Endothelial cell (in vitro differentiated cells): ENCODE data around the gene FNDC1. TPM values are rescaled to one million over a fixed set of nuclear protein-coding genes. Genes with fewer than 3 reads are reported as not detected.
A peak's percentile ranks its signal among the peaks of the same experiment; 100 is the strongest.

ENCODE experiments used
- DNase-seq: peaks from one replicate; pipeline ENCODE4 v3.0.0; 2021; ENCODE audit warnings: low spot score
- H3K27ac Mint-ChIP-seq: one replicate; pipeline ENCODE4 v1.8.0; 2021; ENCODE audit warnings: mixed read lengths, inconsistent platforms; ENCODE audit not compliant: unreplicated experiment
- H3K27me3 Mint-ChIP-seq: one replicate; pipeline ENCODE4 v1.8.0; 2021; ENCODE audit warnings: mild to moderate bottlenecking, moderate library complexity, mixed read lengths, inconsistent platforms; ENCODE audit not compliant: unreplicated experiment
- H3K36me3 Mint-ChIP-seq: one replicate; pipeline ENCODE4 v1.8.0; 2021; ENCODE audit warnings: mild to moderate bottlenecking, low read depth, mixed read lengths, inconsistent platforms; ENCODE audit not compliant: unreplicated experiment
- H3K4me1 Mint-ChIP-seq: one replicate; pipeline ENCODE4 v1.8.0; 2021; ENCODE audit warnings: mild to moderate bottlenecking, mixed read lengths, inconsistent platforms; ENCODE audit not compliant: unreplicated experiment
- H3K4me3 Mint-ChIP-seq: one replicate; pipeline ENCODE4 v1.8.0; 2021; ENCODE audit warnings: mild to moderate bottlenecking, mixed read lengths, inconsistent platforms; ENCODE audit not compliant: unreplicated experiment
- H3K9me3 Mint-ChIP-seq: one replicate; pipeline ENCODE4 v1.8.0; 2021; ENCODE audit warnings: mixed read lengths, inconsistent platforms; ENCODE audit not compliant: unreplicated experiment
- total RNA-seq: library from RNA; stranded (reverse); fragmentation: NEBNext Ultra II Directional; extraction: Animal tissue kit (Norgen Biotek cat#: 25700); gene quantifications from one replicate; pipeline ENCODE4 v1.2.1, GENCODE V29; 2021; ENCODE audit not compliant: unreplicated experiment
- TF ChIP-seq, protein P1 (sequence below): fragments of 200-600 bp; sonication (generic); IDR thresholded peaks from one replicate; pipeline ENCODE4 v1.5.0; 2021; ENCODE audit warnings: antibody characterized with exemption; ENCODE audit not compliant: unreplicated experiment

The FNDC1 gene
- total RNA-seq, 1 donor from 2014 or later = 1.2 TPM

DNA sequence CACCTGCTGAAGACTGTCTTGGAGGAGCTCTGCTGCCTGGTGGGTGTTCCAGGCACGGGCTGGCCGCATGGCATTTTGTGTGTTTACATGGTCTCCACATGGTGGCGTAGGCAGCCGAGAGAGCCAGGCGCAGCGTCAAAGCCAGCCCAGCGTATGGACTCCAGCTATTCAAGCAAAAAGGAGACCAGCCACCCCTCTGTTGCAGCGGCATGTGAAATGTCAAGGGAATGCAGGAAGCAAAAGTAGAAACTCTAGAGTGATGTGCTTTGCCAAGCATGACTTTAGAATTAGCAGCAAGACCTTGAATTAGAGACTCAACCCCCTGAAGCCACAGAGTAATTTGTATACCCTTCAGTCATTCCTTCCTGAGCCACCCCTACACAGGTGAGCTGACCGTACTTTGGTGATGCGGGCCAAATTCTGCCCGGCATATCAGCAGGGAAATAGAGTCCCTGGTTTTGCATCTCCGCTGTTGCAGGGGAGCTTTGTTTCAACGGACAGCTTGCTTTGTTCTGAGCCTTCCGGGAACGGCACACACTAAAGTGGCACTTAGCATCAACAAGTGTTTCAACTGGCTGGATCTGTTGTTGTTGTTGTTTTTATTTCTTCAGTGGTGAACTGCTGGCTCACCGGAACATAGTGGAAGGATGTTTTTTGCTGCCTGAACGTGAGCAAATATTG, 48.5 kb downstream of the FNDC1 start:
- peaks cover 1% of the 10 kb centered on the region for H3K27me3 Mint-ChIP-seq
- DNase-seq = peak; percentile 65
- H3K27ac Mint-ChIP-seq = no peak overlapping the region
- H3K9me3 Mint-ChIP-seq = no peaks in the 10 kb centered on the region
- H3K36me3 Mint-ChIP-seq = no peaks in the 10 kb centered on the region
- H3K4me1 Mint-ChIP-seq = peaks cover 5% of the 10 kb centered on the region
- H3K4me3 Mint-ChIP-seq = no peak overlapping the region
- TF ChIP-seq, protein P1, sequence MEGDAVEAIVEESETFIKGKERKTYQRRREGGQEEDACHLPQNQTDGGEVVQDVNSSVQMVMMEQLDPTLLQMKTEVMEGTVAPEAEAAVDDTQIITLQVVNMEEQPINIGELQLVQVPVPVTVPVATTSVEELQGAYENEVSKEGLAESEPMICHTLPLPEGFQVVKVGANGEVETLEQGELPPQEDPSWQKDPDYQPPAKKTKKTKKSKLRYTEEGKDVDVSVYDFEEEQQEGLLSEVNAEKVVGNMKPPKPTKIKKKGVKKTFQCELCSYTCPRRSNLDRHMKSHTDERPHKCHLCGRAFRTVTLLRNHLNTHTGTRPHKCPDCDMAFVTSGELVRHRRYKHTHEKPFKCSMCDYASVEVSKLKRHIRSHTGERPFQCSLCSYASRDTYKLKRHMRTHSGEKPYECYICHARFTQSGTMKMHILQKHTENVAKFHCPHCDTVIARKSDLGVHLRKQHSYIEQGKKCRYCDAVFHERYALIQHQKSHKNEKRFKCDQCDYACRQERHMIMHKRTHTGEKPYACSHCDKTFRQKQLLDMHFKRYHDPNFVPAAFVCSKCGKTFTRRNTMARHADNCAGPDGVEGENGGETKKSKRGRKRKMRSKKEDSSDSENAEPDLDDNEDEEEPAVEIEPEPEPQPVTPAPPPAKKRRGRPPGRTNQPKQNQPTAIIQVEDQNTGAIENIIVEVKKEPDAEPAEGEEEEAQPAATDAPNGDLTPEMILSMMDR = no peak

- Mint-ChIP-seq H3K27ac (no peak overlapping the region), H3K9me3 (no peaks in the 10 kb centered on the region), H3K27me3 (peaks cover 1% of the 10 kb centered on the region), H3K4me1 (peaks cover 5% of the 10 kb centered on the region), H3K4me3 (no peak overlapping the region), H3K36me3 (no peaks in the 10 kb centered on the region)
- TF ChIP-seq, protein P1 = no peak
- no peak for DNase-seq
These were observed 50.9 kb downstream of the FNDC1 start for GRCh38 chr6:159220093-159220492.

- no peak overlapping the region for H3K4me3 Mint-ChIP-seq
- TF ChIP-seq, protein P1 = no peak
These were observed 52.4 kb downstream of the FNDC1 start for GRCh38 chr6:159221486-159222170.

DNA sequence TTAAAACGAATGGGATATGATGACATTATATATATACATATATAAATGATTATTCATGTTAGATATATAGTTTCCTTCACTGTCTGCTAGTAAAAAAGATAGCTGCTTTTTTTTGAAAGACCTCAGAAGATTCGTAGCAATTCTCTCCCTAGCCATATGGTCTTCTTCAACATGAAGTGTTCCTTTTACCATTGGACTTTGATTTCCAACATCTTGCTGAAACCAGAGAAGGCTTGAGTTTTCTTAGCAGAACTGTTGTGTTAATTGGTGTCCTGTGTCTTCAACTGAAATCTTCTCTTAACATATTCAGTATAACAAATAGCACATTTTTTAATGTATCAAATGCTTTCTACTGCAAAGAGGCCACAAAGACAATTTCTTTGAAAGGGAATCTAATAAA, 55.3 kb downstream of the FNDC1 start:
- Mint-ChIP-seq H3K36me3 (no peaks in the 10 kb centered on the region), H3K4me3 (no peak overlapping the region), H3K27me3 (no peaks in the 10 kb centered on the region), H3K27ac (no peak overlapping the region), H3K9me3 (no peaks in the 10 kb centered on the region), H3K4me1 (peaks cover 5% of the 10 kb centered on the region)
- no peak for DNase-seq
- TF ChIP-seq, protein P1 = no peak

More at GRCh38 chr6:159221486-159222170, 52.4 kb downstream of the FNDC1 start:
- peaks cover 5% of the 10 kb centered on the region for H3K4me1 Mint-ChIP-seq
- no peaks in the 10 kb centered on the region for H3K36me3 Mint-ChIP-seq
- no peak overlapping the region for H3K27ac Mint-ChIP-seq
- DNase-seq = no peak
- no peaks in the 10 kb centered on the region for H3K9me3 Mint-ChIP-seq
- H3K27me3 Mint-ChIP-seq = peaks cover 1% of the 10 kb centered on the region

DNA sequence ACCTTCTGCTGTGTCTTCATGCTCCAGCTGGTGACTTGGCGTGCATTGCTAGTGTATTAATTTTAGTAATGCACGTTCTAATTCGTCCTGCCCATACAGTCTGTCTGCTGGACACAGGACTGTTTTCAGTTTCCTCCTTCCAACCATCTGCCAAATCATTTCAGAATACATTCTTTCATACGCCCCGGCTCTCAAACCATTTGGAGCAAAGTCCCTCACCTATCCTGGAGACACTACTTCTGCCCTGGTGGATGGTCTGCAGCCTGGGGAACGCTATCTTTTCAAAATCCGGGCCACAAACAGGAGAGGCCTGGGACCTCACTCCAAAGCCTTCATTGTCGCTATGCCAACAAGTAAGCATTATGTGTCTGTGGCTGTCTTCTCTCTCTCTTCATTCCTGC, 60.5 kb downstream of the FNDC1 start:
- Mint-ChIP-seq H3K9me3 (no peaks in the 10 kb centered on the region), H3K4me1 (peaks cover 5% of the 10 kb centered on the region), H3K27ac (no peak overlapping the region), H3K27me3 (peaks cover 6% of the 10 kb centered on the region), H3K4me3 (no peak overlapping the region), H3K36me3 (peaks cover 5% of the 10 kb centered on the region)
- DNase-seq = no peak
- TF ChIP-seq, protein P1 = no peak
